ENCODE data around the gene KLHDC3.
"Not testable (repeated sequence)": the region's sequence is repeated elsewhere in the genome, so short reads cannot be mapped to it uniquely, and the experiment has no call there.

Gene KLHDC3

GRCh38 chr6:42988486-42989020 is 25.5 kb upstream of the KLHDC3 start:
- DNase-seq (ENCODE audit: low read depth in 2 of 2), result no peak

GRCh38 chr6:42989923-42990322 is 24.1 kb upstream of the KLHDC3 start:
- no peak for DNase-seq (ENCODE audit: low read depth in 2 of 2)

GRCh38 chr6:42993445-42993844 is 20.6 kb upstream of the KLHDC3 start:
- no peak for DNase-seq (ENCODE audit: low read depth in 2 of 2)

- DNase-seq (ENCODE audit: low read depth in 2 of 2), result no peak
Observed at GRCh38 chr6:42996513-42996912, 17.5 kb upstream of the KLHDC3 start.

- not testable (repeated sequence) for DNase-seq (ENCODE audit: low read depth in 2 of 2)
Observed at GRCh38 chr6:42998205-42998604, 15.8 kb upstream of the KLHDC3 start.

- no peak for DNase-seq (ENCODE audit: low read depth in 2 of 2)
Observed at GRCh38 chr6:43001843-43002242, 12.2 kb upstream of the KLHDC3 start.

- DNase-seq (ENCODE audit: low read depth in 2 of 2), result no peak
Observed at GRCh38 chr6:43005844-43006243, 8.2 kb upstream of the KLHDC3 start.

GRCh38 chr6:43006251-43006650 is 7.8 kb upstream of the KLHDC3 start:
- no peak for DNase-seq (ENCODE audit: low read depth in 2 of 2)

- DNase-seq (ENCODE audit: low read depth in 2 of 2), result no peak
Observed at GRCh38 chr6:43007126-43007525, 6.9 kb upstream of the KLHDC3 start.

- no peak for DNase-seq (ENCODE audit: low read depth in 2 of 2)
Observed at GRCh38 chr6:43009124-43009523, 4.9 kb upstream of the KLHDC3 start.

- DNase-seq (ENCODE audit: low read depth in 2 of 2), result no peak
Observed at GRCh38 chr6:43011207-43011606, 2.8 kb upstream of the KLHDC3 start.

- no peak for DNase-seq (ENCODE audit: low read depth in 2 of 2)
Observed at GRCh38 chr6:43012364-43012763, 1.7 kb upstream of the KLHDC3 start.

GRCh38 chr6:43013097-43013842 is 779 bp upstream of the KLHDC3 start:
- DNase-seq (ENCODE audit: low read depth in 2 of 2), result no peak

GRCh38 chr6:43014434-43014909 is 423 bp downstream of the KLHDC3 start:
- no peak for DNase-seq (ENCODE audit: low read depth in 2 of 2)

GRCh38 chr6:43016176-43016942 is 2.3 kb downstream of the KLHDC3 start:
- no peak for DNase-seq (ENCODE audit: low read depth in 2 of 2)

- DNase-seq (ENCODE audit: low read depth in 2 of 2), result no peak
Observed at GRCh38 chr6:43016943-43017334, 2.9 kb downstream of the KLHDC3 start.

GRCh38 chr6:43019152-43019551 is 5.1 kb downstream of the KLHDC3 start:
- DNase-seq (ENCODE audit: low read depth in 2 of 2), result no peak

GRCh38 chr6:43020052-43020705 is 6.1 kb downstream of the KLHDC3 start:
- no peak for DNase-seq (ENCODE audit: low read depth in 2 of 2)

GRCh38 chr6:43020847-43021246 is 6.8 kb downstream of the KLHDC3 start:
- DNase-seq (ENCODE audit: low read depth in 2 of 2), result no peak

- DNase-seq (ENCODE audit: low read depth in 2 of 2), result peak; percentile 58 to 69
Observed at GRCh38 chr6:43021270-43022047, 7.4 kb downstream of the KLHDC3 start, which contains the start of gene RRP36. RRP36 (plus strand) TSS chr6:43021623; CDS start chr6:43021655, 32 bp downstream.

- peak in 1 of 2 donors; percentile 4 for DNase-seq (ENCODE audit: low read depth in 2 of 2)
Observed at GRCh38 chr6:43024436-43024835, 10.4 kb downstream of the KLHDC3 start.

Data from stimulated activated CD8-positive, alpha-beta memory T cell treated with anti-CD3 and anti-CD28 coated beads, Interleukin-15, amount 100 ng/mL, for 48 hours (primary cell).